NAMALWA (cell line): ENCODE measurements around the gene REXO2.
A peak's percentile ranks its signal among the peaks of the same experiment; 100 is the strongest.

ENCODE experiments used
- DNase-seq: peaks from one replicate; pipeline ENCODE4 v3.0.0-alpha.2; 2015; ENCODE audit warnings: low spot score

REXO2 gene

DNA sequence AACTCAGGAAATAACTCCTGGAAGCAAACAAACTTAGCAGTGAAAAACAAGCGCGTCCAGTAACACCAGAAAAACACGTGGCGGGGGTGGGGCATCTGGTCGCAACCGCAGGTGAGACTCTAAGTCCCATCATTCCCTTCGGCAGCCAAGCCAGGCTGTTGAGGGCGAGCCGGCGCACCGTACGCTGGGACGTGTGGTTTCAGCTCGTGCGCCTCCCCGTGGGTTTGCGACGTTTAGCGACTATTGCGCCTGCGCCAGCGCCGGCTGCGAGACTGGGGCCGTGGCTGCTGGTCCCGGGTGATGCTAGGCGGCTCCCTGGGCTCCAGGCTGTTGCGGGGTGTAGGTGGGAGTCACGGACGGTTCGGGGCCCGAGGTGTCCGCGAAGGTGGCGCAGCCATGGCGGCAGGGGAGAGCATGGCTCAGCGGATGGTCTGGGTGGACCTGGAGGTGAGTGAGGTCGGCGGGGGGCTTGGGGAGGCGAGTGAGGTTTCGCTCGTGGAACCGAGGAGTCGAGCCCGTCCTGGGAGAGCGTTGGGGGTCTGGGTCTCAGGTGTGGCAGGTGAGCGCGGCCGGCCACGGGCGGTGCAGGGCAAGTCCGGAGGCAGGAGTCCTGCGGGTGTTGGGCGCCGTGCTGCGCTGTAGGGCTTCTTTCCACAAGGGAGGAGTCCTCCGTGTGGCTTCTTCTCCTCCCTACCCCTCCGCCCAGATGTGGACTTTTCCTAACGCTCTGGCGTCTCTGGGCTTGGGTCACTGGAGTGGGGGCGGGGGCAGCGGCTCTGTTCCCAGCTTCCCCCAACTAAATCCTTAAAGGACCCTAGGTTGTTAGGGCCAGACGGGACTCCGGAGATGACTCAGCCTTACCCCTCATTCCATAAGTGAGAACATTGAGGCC is at the start of gene REXO2:
TSS of gene REXO2 (plus strand) at position 239 of the 892 bp plus-strand sequence. CDS start at position 301, 62 bp downstream.
- DNase-seq = peak; percentile 95

DNA sequence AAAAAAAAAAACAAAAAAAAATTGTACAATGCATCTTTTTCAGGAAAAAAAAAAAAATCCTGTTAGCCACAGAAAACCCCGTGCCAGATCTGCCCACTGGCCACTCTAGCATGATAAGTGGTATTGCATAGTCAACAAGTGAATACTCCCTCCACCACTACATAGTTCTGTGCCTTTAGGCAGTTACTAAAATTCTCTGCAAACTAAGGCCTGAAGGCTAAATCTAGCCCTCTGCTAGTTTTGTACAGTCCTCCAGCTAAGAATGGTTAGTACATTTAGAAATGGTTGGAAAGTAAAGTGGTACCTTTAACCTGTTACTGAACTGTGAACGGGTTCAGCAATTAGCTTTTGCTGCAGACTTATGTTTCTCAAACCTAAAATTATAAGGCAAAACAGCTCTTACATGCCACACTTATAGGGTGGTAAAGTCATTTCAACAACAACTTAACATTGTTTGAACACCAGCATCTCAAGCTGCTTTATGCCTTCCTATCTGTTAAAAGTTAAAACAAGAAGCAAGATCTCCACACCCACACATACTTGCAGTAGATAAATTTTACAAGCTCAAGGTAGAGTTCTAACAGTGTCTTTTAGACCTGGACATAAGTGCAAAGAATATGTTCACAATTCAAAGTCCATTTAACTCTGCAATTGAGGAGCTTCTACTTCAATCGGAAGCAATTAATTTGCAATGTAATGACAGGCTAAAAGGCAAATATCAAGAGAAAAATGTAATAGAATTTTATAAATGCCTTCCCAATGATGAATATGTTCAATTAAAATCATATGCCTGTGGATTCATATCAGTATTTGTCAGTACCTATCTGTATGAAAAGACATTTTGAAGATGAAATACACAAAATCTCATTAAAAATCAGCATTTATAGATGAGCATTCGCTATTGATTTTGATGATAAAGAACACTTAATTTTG is 46.3 kb upstream of the REXO2 start:
- no peak for DNase-seq

GRCh38 chr11:114395736-114396135 is 43.5 kb upstream of the REXO2 start:
- DNase-seq = peak; percentile 12

DNA sequence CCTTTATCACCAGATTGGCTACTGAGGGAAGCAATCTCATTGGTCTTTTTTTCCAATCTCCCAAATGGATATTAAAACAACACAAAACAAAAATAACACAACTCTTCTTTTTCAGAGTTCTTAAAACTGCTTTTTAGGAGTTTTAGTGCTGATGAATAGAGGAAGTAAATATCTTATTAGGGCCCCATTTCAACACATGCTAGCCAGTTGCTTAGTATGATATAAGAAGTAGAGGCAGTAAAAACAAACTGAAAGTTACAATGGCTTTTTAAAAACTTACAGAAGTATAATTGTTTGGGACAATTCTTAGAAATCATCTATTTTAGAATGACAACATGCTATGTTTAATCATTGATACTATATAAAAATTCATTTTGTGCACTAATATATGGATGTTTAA is 42.4 kb upstream of the REXO2 start:
- no peak for DNase-seq

DNA sequence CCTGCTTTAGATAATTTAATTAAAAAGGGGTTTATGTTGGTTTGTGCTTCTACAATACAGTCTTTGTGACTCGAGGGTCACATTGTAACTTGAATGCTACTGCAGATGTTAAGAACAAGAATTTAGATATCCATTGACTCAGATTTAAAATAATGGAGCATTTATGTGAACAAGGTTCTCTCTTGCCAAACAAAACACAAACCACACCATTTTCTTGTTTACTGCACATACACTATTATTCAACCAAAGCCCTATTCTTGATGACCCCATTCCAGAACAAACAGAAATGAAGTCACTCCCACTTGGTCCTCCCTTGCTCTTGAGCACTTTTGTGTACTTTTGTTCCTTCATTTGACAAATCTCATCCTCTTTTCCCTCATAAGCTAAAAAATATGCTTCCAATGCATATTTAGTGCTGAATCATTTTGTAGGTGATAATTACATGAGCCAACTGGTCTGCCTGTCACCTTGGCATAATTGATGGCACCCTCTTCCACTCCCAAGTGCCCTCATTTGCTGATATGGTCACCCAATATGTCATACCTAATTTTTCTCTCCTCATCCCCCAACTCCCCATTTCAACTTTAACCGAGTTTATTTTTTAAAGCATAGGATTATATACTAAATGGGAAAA is 41.8 kb upstream of the REXO2 start:
- no peak for DNase-seq

DNA sequence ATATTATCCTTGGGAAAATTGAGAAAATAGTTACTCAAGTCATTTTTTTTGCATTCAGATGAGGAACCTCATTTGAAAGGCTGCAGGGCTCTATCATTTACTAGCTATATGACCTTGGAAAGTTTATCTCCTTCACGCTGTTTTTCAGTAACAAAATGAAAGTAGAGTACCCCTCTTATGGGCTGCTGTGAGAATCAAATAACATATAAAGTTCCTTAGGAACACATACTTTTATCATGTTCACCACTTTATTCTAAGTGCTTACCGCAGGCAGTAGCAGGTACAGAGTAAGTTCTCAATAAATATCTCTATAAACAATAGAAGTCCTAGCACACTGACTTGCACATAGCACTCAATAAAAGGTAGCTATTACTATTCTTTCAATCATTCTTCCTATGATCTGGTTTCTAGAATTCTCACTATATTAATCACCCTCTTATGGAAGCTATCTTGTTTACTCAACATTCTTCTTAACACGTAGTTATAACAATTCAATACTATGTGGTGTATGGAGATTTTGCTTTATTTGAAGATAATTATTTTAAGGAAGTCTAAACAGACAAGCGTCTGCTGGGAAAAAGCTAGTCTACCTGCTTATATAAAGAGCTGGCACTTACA is 40.9 kb upstream of the REXO2 start:
- no peak for DNase-seq

- DNase-seq = no peak
These were observed 39.6 kb upstream of the REXO2 start for GRCh38 chr11:114399490-114400215.

GRCh38 chr11:114400216-114400914 is 38.9 kb upstream of the REXO2 start, which contains the start of the genes C11orf71 and RBM7:
Gene C11orf71 (minus strand): TSS chr11:114400511. CDS start chr11:114400331, 180 bp downstream.
Gene RBM7 (plus strand): TSS chr11:114400666. CDS start chr11:114400672, 6 bp downstream.
- DNase-seq = peak; percentile 98

- no peak for DNase-seq
These were observed 38.4 kb upstream of the REXO2 start for GRCh38 chr11:114400915-114401223.

DNA sequence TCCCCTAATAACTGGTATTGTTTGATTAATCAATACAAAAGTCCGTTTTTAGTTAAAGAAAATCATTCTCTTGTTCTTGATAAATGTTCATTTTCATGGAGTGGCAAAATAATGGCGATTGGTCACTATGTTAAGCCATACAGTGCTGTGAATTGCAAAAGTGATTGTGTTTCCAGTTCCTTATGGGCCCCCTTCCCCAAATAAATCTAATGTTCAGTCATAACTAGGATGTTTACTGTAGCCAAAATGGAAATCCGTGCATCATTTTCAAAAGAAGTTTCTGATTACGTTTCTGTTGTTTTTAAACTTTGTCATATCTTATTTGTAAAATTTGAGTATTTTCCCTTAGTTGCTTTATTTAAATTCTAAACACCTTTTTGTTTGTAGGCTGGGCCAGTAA is 38.0 kb upstream of the REXO2 start:
- DNase-seq = peak; percentile 20

- no peak for DNase-seq
These were observed 26.3 kb upstream of the REXO2 start for GRCh38 chr11:114412946-114413345.

DNA sequence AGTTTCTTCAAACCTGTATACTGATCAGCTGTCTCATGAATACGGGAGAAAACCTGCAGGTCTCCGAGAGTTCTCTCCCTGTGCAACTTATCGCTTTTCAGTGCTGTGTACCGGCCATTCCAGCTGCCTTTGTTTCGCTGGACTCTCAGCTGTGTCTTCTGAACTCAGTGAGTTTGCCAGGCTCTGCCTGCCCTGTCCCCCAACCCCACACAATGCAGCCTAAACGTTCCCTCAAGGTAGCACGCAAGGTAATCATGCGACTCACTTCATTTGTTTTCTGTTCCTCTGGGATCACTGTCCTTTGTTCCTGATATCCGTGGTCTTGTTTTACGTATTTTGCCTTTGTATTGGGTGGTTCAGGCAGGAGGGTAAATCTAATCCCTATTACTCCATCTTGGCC is 25.3 kb upstream of the REXO2 start:
- no peak for DNase-seq

- no peak for DNase-seq
These were observed 22.8 kb upstream of the REXO2 start for GRCh38 chr11:114416441-114416961.

DNA sequence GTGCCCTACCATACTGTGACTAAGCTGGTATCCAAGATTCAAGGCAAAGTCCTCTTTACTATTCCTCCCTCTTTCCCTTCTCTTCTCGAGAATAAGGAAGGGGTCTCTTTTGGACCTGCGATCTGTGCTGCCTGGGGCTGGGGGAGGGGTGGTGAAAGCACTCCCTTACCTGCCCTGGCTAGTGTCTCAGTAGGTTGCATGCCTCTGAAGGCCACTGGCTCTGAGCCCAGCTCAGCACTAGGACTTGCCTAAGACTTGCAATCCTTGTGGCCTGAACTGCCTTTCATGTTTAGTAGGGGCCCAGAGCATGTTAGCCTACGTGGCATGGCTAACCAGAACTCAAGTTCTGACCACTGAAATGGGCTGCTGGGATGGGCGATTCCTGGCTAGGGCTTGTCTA is 13.0 kb upstream of the REXO2 start:
- DNase-seq = no peak

GRCh38 chr11:114430290-114430689 is 9.0 kb upstream of the REXO2 start:
- no peak for DNase-seq

- DNase-seq = no peak
These were observed 6.4 kb upstream of the REXO2 start for GRCh38 chr11:114432893-114433292.

- DNase-seq = no peak
These were observed 5.9 kb upstream of the REXO2 start for GRCh38 chr11:114433376-114433775.

- peak; percentile 12 for DNase-seq
These were observed 964 bp upstream of the REXO2 start for GRCh38 chr11:114438303-114438702.

DNA sequence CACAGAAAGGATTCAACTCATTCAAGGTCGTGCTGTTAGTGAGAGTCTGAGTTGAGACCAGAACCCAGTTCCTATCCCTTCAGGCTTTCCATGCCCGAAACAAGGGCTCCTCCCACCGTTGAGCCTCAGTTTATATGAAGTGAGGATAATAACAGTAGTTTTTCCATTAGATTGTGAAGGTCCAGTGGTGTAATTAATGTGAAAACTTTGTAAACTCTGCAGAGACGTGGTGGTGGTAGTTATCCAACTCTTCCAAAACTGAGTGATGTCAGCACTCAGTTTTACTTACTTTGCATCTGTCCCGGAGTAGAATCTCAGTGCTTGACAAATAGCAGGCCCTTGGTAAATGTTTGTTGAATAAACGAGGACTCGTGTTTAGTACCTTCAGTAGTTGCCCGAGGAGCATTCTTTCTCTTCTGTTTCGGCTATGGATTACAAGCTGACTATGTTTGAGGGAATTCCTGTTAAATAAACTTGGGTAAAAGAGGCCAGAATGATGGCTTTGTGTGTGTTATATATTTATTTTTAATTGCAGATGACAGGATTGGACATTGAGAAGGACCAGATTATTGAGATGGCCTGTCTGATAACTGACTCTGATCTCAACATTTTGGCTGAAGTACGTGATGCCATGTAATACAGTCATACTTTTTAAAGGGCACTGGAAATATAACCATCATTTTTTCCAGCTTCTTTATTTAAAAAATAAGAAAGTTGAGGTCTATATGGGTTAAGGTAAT is 1.0 kb downstream of the REXO2 start:
- DNase-seq = peak; percentile 32
